ENCODE results near the gene PDZK1.
"Not testable (repeated sequence)": the region's sequence is repeated elsewhere in the genome, so short reads cannot be mapped to it uniquely, and the experiment has no call there.

PDZK1 gene

GRCh38 chr1:145656245-145656943 is 50.8 kb downstream of the PDZK1 start:
- not testable (repeated sequence) for DNase-seq

GRCh38 chr1:145643990-145644389 is 63.2 kb downstream of the PDZK1 start:
- DNase-seq, result not testable (repeated sequence)

GRCh38 chr1:145641886-145642285 is 65.3 kb downstream of the PDZK1 start:
- not testable (repeated sequence) for DNase-seq

- DNase-seq, result not testable (repeated sequence)
Measured at GRCh38 chr1:145636237-145636636, 70.9 kb downstream of the PDZK1 start.

GRCh38 chr1:145622177-145622576 is 85.0 kb downstream of the PDZK1 start:
- not testable (repeated sequence) for DNase-seq

Measured in T-helper 9 cell (primary cell).